Astrocyte (in vitro differentiated cells and primary cell): ENCODE results near the gene NR2C2. TPM values are rescaled to one million over a fixed set of nuclear protein-coding genes. Genes with fewer than 3 reads are reported as not detected.

Source experiments
- DNase-seq: peaks from one replicate; pipeline ENCODE4 v3.0.0-alpha.2; 2010; ENCODE audit warnings: low read depth
- FAIRE-seq: peaks from 2 replicates; lab custom pipeline; 2011; peaks lifted over from hg19 to GRCh38; lab: Jason Lieb, UNC
- H2AFZ ChIP-seq: 2 replicates; pipeline ENCODE4 v1.6.0; 2012; ENCODE audit warnings: low read depth, low read length, inconsistent platforms
- H3K27ac ChIP-seq: 2 replicates; pipeline ENCODE4 v1.5.1; 2011; ENCODE audit warnings: low read depth, low read length, inconsistent platforms
- H3K27me3 ChIP-seq: 2 replicates; pipeline ENCODE4 v1.6.0; 2011; ENCODE audit warnings: low read length, inconsistent platforms; ENCODE audit not compliant: insufficient read depth
- H3K36me3 ChIP-seq: 2 replicates; pipeline ENCODE4 v1.5.1; 2011; ENCODE audit warnings: low read length, inconsistent platforms; ENCODE audit not compliant: insufficient read depth
- H3K4me1 ChIP-seq: 2 replicates; pipeline ENCODE4 v1.5.1; 2011; ENCODE audit warnings: low read length, inconsistent platforms; ENCODE audit not compliant: insufficient read depth
- H3K4me2 ChIP-seq: 2 replicates; pipeline ENCODE4 v1.6.0; 2012; ENCODE audit warnings: low read length, inconsistent platforms
- H3K4me3 ChIP-seq: 2 replicates; pipeline ENCODE4 v1.5.1; 2011; ENCODE audit warnings: low read depth, mild to moderate bottlenecking, low read length, inconsistent platforms; ENCODE audit not compliant: insufficient read depth
- H3K79me2 ChIP-seq: 2 replicates; pipeline ENCODE4 v1.6.0; 2012; ENCODE audit warnings: mild to moderate bottlenecking, low read length, inconsistent platforms; ENCODE audit not compliant: insufficient read depth
- H3K9ac ChIP-seq: 2 replicates; pipeline ENCODE4 v1.6.0; 2012; ENCODE audit warnings: mild to moderate bottlenecking, low read length, inconsistent platforms
- H3K9me3 ChIP-seq: 2 replicates; pipeline ENCODE4 v1.5.1; 2012; ENCODE audit warnings: low read depth, mild to moderate bottlenecking, low read length, inconsistent platforms; ENCODE audit not compliant: insufficient read depth
- H4K20me1 ChIP-seq: 2 replicates; pipeline ENCODE4 v1.6.0; 2012; ENCODE audit warnings: low read length, inconsistent platforms; ENCODE audit not compliant: insufficient read depth
- H3K27ac Mint-ChIP-seq: one replicate; pipeline ENCODE4 v1.8.0; 2021; ENCODE audit warnings: mild to moderate bottlenecking, mixed read lengths; ENCODE audit not compliant: unreplicated experiment
- H3K27me3 Mint-ChIP-seq: one replicate; pipeline ENCODE4 v1.8.0; 2021; ENCODE audit warnings: low read depth, mixed read lengths; ENCODE audit not compliant: unreplicated experiment
- H3K36me3 Mint-ChIP-seq: one replicate; pipeline ENCODE4 v1.8.0; 2021; ENCODE audit warnings: low read depth, mixed read lengths; ENCODE audit not compliant: unreplicated experiment
- H3K4me1 Mint-ChIP-seq: one replicate; pipeline ENCODE4 v1.8.0; 2021; ENCODE audit warnings: low read depth, mixed read lengths; ENCODE audit not compliant: unreplicated experiment
- H3K4me3 Mint-ChIP-seq: one replicate; pipeline ENCODE4 v1.8.0; 2021; ENCODE audit warnings: mild to moderate bottlenecking, moderate library complexity, mixed read lengths; ENCODE audit not compliant: unreplicated experiment
- H3K9me3 Mint-ChIP-seq: one replicate; pipeline ENCODE4 v1.8.0; 2021; ENCODE audit warnings: mild to moderate bottlenecking, mixed read lengths; ENCODE audit not compliant: unreplicated experiment
- EZH2 ChIP-seq: IDR thresholded peaks from 2 replicates; pipeline ENCODE4 v1.6.1; 2012; ENCODE audit warnings: mild to moderate bottlenecking, low read length, inconsistent platforms; ENCODE audit not compliant: insufficient read depth
- total RNA-seq: library from RNA; stranded (reverse); gene quantifications from 2 replicates; pipeline ENCODE4 v1.2.1, GENCODE V29; 2021
- TF ChIP-seq, protein P1 (sequence below): IDR thresholded peaks from 2 replicates; pipeline ENCODE4 v1.5.1; 2011; ENCODE audit warnings: low read depth, mild to moderate bottlenecking, inconsistent platforms, low read length, moderate library complexity; ENCODE audit not compliant: insufficient read depth

Gene NR2C2
- total RNA-seq, 1 donor from 2014 or later = 36.3 TPM

- H3K9ac ChIP-seq = no peak overlapping the region
- H3K79me2 ChIP-seq = peaks cover 86% of the 10 kb centered on the region
- H3K27ac Mint-ChIP-seq = no peak overlapping the region
- H3K36me3 ChIP-seq = peaks cover 4% of the 10 kb centered on the region
- H3K36me3 Mint-ChIP-seq = peaks cover 3% of the 10 kb centered on the region
- H3K4me1 Mint-ChIP-seq = peaks cover 6% of the 10 kb centered on the region
- H3K27me3 ChIP-seq = no peaks in the 10 kb centered on the region
- FAIRE-seq = no peak
- peaks cover 31% of the 10 kb centered on the region for H4K20me1 ChIP-seq
- no peak overlapping the region for H3K4me2 ChIP-seq
- peak overlapping the region; percentile 16 for H3K4me3 Mint-ChIP-seq
- no peaks in the 10 kb centered on the region for H3K9me3 Mint-ChIP-seq
- H3K4me1 ChIP-seq = peaks cover 14% of the 10 kb centered on the region
- H3K4me3 ChIP-seq = no peak overlapping the region
- no peaks in the 10 kb centered on the region for H3K9me3 ChIP-seq
- TF ChIP-seq, protein P1, sequence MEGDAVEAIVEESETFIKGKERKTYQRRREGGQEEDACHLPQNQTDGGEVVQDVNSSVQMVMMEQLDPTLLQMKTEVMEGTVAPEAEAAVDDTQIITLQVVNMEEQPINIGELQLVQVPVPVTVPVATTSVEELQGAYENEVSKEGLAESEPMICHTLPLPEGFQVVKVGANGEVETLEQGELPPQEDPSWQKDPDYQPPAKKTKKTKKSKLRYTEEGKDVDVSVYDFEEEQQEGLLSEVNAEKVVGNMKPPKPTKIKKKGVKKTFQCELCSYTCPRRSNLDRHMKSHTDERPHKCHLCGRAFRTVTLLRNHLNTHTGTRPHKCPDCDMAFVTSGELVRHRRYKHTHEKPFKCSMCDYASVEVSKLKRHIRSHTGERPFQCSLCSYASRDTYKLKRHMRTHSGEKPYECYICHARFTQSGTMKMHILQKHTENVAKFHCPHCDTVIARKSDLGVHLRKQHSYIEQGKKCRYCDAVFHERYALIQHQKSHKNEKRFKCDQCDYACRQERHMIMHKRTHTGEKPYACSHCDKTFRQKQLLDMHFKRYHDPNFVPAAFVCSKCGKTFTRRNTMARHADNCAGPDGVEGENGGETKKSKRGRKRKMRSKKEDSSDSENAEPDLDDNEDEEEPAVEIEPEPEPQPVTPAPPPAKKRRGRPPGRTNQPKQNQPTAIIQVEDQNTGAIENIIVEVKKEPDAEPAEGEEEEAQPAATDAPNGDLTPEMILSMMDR = no peak
- no peak for TF ChIP-seq EZH2
- H3K27me3 Mint-ChIP-seq = no peaks in the 10 kb centered on the region
- no peak overlapping the region for H3K27ac ChIP-seq
- no peak overlapping the region for H2AFZ ChIP-seq
- DNase-seq = no peak
Observed at GRCh38 chr3:14950274-14950673, 2.9 kb downstream of the NR2C2 start.

- H3K27ac Mint-ChIP-seq = no peak overlapping the region
- TF ChIP-seq, protein P1 = no peak
- TF ChIP-seq EZH2 = no peak
- peaks cover 10% of the 10 kb centered on the region for H3K4me1 Mint-ChIP-seq
- H3K36me3 Mint-ChIP-seq = no peaks in the 10 kb centered on the region
- Histone ChIP-seq H3K27ac (no peak overlapping the region), H3K9ac (no peak overlapping the region), H3K79me2 (peaks cover 95% of the 10 kb centered on the region), H4K20me1 (peaks cover 42% of the 10 kb centered on the region), H3K9me3 (no peaks in the 10 kb centered on the region), H2AFZ (no peak overlapping the region), H3K4me2 (no peak overlapping the region), H3K4me3 (no peak overlapping the region), H3K4me1 (no peaks in the 10 kb centered on the region), H3K27me3 (no peaks in the 10 kb centered on the region), H3K36me3 (no peaks in the 10 kb centered on the region)
- no peaks in the 10 kb centered on the region for H3K9me3 Mint-ChIP-seq
- DNase-seq (no peak), FAIRE-seq (no peak)
- no peaks in the 10 kb centered on the region for H3K27me3 Mint-ChIP-seq
- no peak overlapping the region for H3K4me3 Mint-ChIP-seq
Observed at GRCh38 chr3:14957153-14957552, 9.8 kb downstream of the NR2C2 start.

- DNase-seq = no peak
- H3K4me1 ChIP-seq = peaks cover 2% of the 10 kb centered on the region
- no peak for FAIRE-seq
- Mint-ChIP-seq H3K4me1 (peaks cover 14% of the 10 kb centered on the region), H3K27me3 (no peaks in the 10 kb centered on the region), H3K36me3 (no peaks in the 10 kb centered on the region), H3K27ac (no peak overlapping the region), H3K9me3 (no peaks in the 10 kb centered on the region), H3K4me3 (no peak overlapping the region)
- H3K9ac ChIP-seq = no peak overlapping the region
- no peak overlapping the region for H3K4me3 ChIP-seq
- no peak overlapping the region for H3K27ac ChIP-seq
- no peaks in the 10 kb centered on the region for H3K27me3 ChIP-seq
- H2AFZ ChIP-seq = no peak overlapping the region
- H3K9me3 ChIP-seq = no peaks in the 10 kb centered on the region
- H3K79me2 ChIP-seq = peaks cover 90% of the 10 kb centered on the region
- H4K20me1 ChIP-seq = peaks cover 42% of the 10 kb centered on the region
- no peak for TF ChIP-seq EZH2
- no peak overlapping the region for H3K4me2 ChIP-seq
- H3K36me3 ChIP-seq = no peaks in the 10 kb centered on the region
Observed at GRCh38 chr3:14957925-14958324, 10.5 kb downstream of the NR2C2 start.
